ENCODE measurements around the gene NPIPA8.
"Not testable (repeated sequence)": the region's sequence is repeated elsewhere in the genome, so short reads cannot be mapped to it uniquely, and the experiment has no call there.

DNA sequence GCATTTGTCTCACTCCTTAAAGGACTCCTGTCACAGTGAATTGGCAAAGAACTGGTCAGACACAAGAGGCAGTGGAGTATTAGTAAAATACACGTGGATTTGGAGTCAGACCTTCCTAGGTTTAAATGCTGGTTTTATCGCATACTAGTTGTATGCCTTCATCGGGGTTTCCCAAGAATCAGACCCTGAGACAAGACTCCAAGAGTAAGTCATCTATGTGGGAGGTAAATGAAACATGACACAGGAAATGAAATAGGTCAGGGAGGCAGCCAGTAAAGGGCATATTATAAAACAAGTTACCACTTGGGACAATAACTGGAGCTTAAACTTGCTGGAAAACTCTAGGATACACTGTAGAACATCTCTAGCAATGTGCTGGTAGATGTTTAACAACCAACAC is 59.8 kb downstream of the NPIPA8 start:
- TF ChIP-seq, protein P1, sequence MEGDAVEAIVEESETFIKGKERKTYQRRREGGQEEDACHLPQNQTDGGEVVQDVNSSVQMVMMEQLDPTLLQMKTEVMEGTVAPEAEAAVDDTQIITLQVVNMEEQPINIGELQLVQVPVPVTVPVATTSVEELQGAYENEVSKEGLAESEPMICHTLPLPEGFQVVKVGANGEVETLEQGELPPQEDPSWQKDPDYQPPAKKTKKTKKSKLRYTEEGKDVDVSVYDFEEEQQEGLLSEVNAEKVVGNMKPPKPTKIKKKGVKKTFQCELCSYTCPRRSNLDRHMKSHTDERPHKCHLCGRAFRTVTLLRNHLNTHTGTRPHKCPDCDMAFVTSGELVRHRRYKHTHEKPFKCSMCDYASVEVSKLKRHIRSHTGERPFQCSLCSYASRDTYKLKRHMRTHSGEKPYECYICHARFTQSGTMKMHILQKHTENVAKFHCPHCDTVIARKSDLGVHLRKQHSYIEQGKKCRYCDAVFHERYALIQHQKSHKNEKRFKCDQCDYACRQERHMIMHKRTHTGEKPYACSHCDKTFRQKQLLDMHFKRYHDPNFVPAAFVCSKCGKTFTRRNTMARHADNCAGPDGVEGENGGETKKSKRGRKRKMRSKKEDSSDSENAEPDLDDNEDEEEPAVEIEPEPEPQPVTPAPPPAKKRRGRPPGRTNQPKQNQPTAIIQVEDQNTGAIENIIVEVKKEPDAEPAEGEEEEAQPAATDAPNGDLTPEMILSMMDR (IDR thresholded peaks at IDR 0.05) = not testable (repeated sequence)
- not testable (repeated sequence) for TF ChIP-seq POLR2A, POLR2AphosphoS5, EP300 (IDR thresholded peaks at IDR 0.05)
